NCI-H2171 treated with DMSO at 0.1 percent for 48 hours (cell line): ENCODE results near the gene GNPNAT1.
"Not testable (repeated sequence)": the region's sequence is repeated elsewhere in the genome, so short reads cannot be mapped to it uniquely, and the experiment has no call there.

Experiments
- DNase-seq: peaks from one replicate; lab custom pipeline; 2025; lab: John Stamatoyannopoulos, UW

The GNPNAT1 gene

GRCh38 chr14:52729585-52729924 is 61.9 kb downstream of the GNPNAT1 start:
- no peak for DNase-seq

DNA sequence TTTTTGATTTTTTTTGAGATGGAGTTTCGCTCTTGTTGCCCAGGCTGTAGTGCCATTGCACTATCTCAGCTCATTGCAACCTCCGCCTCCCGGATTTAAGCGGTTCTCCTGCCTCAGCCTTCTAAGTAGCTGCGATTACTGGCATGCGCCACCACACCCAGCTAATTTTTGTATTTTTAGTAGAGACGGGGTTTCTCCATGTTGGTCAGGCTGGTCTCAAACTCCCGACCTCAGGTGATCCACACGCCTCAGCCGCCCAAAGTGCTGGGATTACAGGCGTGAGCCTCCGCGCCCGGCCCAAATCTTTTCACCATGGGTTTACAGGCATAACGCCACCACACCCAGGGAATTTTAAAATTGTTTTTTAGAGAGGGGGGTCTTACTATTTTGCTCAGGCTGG is 62.4 kb downstream of the GNPNAT1 start:
- DNase-seq = not testable (repeated sequence)

DNA sequence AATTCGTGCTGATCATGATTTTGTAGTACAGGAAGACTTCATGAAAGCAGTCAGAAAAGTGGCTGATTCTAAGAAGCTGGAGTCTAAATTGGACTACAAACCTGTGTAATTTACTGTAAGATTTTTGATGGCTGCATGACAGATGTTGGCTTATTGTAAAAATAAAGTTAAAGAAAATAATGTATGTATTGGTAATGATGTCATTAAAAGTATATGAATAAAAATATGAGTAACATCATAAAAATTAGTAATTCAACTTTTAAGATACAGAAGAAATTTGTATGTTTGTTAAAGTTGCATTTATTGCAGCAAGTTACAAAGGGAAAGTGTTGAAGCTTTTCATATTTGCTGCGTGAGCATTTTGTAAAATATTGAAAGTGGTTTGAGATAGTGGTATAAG is 63.9 kb downstream of the GNPNAT1 start:
- DNase-seq = not testable (repeated sequence)
